ENCODE measurements around the gene SLC1A1.
"Not testable (repeated sequence)": the region's sequence is repeated elsewhere in the genome, so short reads cannot be mapped to it uniquely, and the experiment has no call there.

SLC1A1 gene

DNA sequence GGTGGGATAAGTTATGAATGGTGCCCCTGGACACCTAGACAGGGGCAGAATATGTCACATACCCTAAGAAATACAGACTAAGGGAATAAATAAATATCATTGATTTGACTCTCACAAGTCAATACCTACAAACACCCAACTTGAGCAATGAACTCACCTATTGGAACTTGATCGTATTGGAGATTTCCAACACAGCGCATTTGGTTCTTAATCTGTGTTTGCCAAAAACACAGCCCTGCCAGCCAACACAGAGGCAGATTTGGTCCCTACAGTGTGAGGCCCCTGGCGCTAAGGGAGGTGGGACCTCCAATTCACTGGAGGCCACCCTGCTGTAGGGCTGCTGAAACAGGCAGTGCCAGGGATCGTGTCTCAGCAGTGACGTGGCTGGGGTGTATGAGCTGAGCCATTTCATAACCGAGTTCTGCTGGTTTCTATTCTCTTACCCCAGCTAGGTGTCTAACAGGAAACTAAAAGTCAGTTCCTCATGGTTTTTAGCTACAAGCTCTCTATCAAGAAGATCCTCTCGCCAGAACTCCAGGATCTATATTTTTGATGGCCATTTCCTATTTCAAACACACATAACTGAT lies 84.5 kb downstream of the SLC1A1 start:
- in situ Hi-C loops (cut with HindIII; ENCODE audit: low sequenced_read_pairs), result no loop called here

DNA sequence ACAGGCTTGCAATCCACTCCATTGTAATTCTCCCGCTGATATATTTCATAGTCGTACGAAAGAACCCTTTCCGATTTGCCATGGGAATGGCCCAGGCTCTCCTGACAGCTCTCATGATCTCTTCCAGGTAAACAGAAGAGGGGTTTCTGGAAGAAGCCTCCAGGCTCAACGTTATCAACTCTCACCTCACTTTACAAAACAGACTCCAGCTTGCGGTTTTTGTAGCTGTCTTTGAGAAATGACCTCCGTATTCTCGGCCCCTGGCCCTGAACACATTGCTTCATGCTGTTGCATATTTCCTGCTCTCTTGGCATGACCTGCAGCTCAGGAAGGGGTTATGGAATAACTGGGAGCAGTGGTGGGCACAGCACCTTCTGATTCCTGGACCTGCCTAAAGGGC lies 85.7 kb downstream of the SLC1A1 start:
- in situ Hi-C loops (cut with HindIII; ENCODE audit: low sequenced_read_pairs), result no loop called here

DNA sequence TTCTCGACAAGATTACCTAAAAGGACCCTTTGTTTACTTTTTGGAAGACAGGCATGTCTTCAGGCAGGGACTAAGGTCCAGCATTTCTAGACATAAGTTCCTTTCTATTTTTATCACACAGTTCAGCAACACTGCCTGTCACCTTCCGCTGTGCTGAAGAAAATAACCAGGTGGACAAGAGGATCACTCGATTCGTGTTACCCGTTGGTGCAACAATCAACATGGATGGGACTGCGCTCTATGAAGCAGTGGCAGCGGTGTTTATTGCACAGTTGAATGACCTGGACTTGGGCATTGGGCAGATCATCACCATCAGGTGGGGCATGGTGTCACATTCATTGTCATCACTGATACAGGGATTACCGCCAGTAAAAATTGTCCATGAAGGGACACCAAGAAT lies 86.2 kb downstream of the SLC1A1 start:
- in situ Hi-C loops (cut with HindIII; ENCODE audit: low sequenced_read_pairs), result no loop called here

DNA sequence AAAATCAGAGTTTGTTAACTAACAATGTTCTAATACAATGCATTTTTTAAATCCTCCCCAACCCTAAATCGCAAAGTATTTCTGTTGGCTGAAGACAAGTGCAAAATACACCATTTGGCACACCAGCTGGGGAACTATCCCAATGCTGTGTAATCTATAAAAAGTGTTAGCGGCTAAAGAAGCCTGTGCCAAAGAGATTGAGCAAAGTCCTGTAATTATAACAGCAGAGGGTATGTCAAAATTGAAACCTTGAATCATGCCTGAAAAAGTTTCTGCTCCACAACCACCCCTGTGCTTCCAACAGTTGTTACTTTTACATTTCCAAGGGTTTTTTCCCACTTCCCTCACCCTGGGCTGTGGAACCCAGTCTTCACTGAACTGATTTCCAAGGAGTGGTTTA lies 88.7 kb downstream of the SLC1A1 start:
- in situ Hi-C loops (cut with HindIII; ENCODE audit: low sequenced_read_pairs), result no loop called here

DNA sequence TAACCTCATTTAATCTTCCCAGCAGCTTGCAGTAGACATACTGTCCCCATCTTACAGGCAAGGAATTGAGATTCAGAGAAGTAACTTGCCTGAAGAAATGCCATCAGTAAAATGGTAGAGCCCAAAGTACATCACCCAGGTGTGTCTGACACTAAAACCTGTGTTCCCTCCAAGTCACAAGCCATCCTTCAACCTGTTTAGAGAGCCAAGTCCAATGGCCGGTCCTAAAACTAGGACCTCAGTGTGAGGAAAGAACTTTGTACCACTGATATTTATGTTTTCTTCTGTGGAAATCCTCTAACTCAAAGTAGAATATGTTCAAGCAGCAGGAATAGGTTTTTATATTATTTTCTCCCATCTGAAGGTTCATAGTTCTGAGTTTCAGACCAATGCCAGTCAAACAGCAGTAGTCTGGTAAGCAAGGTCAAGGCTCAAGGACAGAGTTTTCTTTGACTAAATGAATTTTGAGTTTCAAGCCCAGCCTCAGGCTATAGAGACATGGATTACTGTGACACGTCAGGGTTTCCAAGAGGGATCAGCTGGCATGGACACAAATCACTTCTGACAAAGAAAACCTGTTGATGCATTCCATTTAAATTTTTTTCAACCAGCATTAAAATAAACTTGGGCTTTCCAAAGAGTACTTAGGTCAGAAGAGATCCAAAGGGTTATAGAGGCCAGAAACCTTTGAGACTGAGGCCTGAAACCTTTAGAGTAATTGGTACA lies 90.9 kb downstream of the SLC1A1 start:
- in situ Hi-C loops (cut with HindIII; ENCODE audit: low sequenced_read_pairs), result no loop called here

DNA sequence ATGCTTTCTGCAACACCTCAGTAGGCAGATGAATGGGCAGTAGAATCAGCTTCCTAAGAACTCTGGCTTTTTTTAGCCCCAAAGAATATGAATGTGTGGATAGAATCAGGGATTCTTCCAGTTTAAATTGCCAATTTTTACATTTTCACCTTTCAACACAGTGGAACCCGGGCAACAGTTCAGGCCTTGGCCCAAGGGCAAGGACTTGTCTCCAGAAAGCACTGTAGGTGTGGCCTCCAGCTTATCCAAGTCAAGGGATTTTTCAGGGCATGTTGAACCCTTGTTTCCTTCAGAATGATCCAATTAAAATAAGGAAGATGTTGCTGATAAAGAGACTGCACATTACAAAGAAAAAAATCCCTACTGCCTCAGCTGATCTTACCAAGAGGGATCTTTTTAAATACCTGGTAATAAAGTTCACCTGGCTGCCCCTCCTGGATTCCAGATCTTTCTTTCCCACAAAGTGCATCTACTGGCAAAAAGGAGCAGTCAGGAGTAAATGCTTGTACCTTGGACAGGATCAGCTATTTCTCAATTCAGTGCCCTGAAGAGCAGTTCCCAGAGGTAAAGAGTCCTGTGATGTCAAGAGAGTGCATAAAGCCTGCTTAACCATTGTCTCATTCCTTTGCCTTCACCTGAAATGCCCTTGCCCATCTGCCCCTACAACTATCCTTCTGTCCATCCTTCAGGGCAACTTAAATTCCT lies 91.7 kb downstream of the SLC1A1 start:
- in situ Hi-C loops (cut with HindIII; ENCODE audit: low sequenced_read_pairs), result no loop called here

DNA sequence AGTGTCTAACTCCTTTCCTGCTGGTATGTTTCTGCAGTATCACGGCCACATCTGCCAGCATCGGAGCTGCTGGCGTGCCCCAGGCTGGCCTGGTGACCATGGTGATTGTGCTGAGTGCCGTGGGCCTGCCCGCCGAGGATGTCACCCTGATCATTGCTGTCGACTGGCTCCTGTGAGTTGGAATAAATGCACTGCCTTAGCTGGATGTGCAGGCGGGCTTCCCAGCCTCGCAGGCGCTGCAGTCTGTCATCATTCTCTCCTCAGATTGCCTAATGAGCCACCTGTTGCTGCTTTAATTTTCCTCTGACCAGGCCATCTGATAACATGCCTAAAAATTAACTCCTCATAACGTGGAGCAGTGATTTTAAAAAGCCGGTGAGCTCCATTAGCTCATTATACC lies 92.7 kb downstream of the SLC1A1 start:
- in situ Hi-C loops (cut with HindIII; ENCODE audit: low sequenced_read_pairs), result no loop called here

DNA sequence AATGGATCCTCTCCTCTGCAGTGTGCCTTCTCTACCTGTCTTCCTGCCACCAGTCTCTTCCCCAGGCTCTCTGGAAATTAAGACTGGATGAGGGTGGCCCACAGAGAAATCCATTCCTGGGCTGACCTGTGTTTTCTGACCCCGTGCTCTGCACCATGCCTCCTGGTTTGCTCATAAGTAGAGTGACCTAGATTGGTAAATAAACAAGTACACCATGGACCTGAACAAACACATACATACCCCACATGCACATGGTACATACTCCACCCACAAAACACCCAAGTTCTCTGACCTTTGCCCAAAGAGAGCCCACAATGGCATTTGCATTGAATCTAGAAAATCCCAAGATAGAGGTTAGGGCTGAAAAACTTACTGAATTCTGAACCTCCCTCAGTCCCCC lies 94.4 kb downstream of the SLC1A1 start:
- in situ Hi-C loops (cut with HindIII; ENCODE audit: low sequenced_read_pairs), result no loop called here

DNA sequence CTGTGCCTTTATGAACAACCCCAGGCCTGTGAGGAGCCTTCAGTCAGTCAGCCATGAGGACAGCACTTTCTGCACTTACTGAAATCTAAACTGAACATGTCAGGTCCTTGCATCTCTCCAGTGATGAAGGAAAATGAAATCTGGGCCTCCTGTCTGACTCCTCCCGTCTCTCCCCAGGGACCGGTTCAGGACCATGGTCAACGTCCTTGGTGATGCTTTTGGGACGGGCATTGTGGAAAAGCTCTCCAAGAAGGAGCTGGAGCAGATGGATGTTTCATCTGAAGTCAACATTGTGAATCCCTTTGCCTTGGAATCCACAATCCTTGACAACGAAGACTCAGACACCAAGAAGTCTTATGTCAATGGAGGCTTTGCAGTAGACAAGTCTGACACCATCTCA lies 94.9 kb downstream of the SLC1A1 start:
- in situ Hi-C loops (cut with HindIII; ENCODE audit: low sequenced_read_pairs), result no loop called here

DNA sequence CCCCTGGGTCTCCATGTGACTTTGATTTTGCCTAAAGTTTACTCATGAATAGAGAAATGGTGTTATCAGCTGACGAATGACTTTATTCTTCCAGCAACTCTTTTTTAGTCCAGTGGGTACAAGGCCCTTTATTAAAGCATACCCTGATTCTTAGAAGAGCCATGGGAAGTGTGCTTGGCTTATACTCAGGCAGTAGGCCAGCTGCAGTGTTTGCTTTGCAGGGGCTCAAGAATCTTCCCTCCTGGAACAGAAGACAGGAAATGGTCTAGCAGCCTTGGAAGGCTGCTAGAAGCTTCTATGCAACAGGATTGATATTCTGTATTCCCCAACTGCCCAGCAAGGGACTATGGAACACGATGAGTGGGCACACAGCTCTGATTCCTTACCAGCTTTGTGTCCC lies 98.5 kb downstream of the SLC1A1 start:
- in situ Hi-C loops (cut with HindIII; ENCODE audit: low sequenced_read_pairs), result no loop called here

DNA sequence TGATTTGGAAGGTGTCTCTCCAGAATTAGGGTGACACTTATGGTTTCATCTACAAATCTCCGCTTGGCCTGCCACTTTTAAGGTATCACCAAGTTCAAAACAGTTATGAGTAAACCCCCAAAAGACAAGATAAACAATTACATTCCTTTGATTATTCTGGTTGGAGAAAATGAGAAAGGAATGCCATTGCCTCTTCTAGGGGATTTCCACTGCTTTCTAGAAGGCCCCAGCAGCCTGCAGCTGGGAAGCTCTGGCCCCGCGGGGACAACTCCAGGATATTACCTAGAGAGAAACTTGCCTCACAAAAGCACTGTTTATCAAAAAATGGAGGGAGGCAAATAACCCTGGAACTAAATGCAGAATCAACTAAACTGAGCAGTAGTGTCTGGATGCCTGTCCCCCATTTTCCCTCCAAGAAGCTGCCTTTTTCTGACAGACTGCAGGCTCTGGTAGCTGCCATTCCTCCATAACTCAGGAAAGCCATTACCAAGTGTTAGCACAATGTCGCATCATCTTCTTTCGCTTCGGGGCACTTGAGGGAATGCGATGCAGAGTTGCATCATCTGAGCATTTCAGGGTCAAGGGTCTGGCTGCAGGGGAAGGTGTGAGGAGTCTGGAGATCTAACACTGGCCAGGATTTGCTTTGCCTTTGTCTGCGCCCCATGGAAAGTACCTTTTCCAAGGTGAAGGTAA lies 100.3 kb downstream of the SLC1A1 start:
- in situ Hi-C loops (cut with HindIII; ENCODE audit: low sequenced_read_pairs), result no loop called here

DNA sequence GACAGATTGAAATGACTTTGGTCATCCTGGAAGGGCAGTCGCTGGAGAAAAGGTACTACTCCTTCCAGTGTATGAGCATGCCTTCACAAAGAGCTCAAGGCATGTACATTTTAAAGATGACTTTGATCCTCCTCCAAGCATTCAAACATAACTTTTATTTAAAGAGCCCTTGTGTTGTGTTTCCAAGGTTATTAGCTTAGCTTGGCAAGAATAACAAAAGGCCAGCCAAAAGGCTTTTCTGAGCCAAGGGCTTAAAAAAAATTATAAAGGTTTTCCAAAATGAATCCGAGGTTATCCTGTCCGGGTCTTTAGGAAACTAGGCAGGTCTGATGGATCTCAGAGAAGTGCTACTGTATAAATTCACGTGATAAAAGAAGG lies 100.8 kb downstream of the SLC1A1 start:
- in situ Hi-C loops (cut with HindIII; ENCODE audit: low sequenced_read_pairs), result no loop called here

DNA sequence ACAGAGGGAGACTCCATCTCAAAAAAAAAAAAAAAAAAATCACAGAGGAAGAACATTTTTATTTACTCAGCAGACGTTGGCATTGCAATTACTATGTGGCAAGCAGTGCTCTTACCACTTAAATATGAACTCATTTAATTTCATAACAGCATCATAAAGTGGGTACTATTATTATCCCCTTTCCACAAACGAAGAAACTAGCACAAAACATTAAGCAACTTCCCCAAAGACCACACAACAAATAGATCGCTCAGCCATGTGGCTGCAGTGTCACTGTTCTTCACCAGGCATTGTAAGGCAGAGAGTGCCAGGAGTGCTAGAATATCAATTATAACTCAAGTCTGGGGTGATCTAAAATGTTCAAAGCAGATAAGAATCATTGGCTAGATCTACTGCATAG lies 102.0 kb downstream of the SLC1A1 start:
- in situ Hi-C loops (cut with HindIII; ENCODE audit: low sequenced_read_pairs), result no loop called here

DNA sequence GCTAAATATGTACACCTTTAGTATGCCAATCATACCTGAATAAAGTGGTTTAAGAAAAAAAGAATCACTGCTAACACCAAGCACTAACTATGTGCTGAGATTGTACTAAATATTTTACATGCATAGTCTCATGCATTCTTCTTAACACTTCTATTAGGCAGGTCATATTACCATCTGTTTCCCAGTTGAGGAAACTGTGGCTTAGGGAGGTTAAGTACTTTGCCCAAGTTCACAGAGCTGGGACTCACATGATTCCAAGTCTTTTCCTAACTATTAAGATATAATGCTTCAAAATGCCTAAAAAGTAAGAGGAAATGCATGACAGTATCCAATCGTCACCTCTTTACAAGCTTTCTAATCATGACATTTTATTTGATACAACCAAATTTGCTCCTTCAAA lies 102.6 kb downstream of the SLC1A1 start:
- in situ Hi-C loops (cut with HindIII; ENCODE audit: low sequenced_read_pairs), result no loop called here

DNA sequence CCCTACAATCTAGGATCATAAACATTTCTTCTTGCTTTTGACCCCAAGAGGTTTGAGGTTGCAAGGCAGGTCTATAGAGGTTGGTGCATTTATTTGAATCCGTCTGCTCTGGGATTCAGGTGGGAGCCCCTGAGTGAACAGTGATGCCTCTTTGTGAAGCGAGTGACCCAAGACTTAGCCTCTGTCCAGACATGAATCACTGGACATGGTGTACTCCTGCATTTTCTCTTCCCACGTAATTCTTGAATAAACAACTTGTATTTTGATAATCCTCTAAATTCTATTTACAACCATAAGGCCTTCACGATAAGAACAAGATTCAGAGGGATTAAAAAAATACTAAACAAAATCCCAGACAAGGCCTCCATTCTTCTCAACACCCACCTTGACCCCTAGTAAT lies 104.3 kb downstream of the SLC1A1 start:
- in situ Hi-C loops (cut with HindIII; ENCODE audit: low sequenced_read_pairs), result no loop called here

DNA sequence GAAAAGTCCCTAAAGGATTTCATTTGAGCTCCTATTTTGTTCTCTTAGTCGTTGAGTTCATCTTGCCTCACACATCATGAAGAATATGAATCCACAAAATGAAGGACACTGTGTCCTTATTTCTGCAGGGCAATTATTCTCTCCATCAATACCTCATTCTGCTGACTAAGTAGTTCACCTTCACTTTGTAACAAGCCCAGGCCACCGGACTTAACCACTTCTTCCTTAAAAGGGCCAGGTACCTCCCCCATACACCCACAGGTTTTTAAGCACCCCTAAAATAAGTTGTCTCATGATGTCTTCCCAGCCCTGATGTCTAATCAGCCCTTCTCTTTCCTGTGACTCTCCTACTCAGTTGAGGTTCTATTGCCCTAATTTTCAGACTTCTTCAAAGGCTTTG lies 104.7 kb downstream of the SLC1A1 start:
- in situ Hi-C loops (cut with HindIII; ENCODE audit: low sequenced_read_pairs), result no loop called here

DNA sequence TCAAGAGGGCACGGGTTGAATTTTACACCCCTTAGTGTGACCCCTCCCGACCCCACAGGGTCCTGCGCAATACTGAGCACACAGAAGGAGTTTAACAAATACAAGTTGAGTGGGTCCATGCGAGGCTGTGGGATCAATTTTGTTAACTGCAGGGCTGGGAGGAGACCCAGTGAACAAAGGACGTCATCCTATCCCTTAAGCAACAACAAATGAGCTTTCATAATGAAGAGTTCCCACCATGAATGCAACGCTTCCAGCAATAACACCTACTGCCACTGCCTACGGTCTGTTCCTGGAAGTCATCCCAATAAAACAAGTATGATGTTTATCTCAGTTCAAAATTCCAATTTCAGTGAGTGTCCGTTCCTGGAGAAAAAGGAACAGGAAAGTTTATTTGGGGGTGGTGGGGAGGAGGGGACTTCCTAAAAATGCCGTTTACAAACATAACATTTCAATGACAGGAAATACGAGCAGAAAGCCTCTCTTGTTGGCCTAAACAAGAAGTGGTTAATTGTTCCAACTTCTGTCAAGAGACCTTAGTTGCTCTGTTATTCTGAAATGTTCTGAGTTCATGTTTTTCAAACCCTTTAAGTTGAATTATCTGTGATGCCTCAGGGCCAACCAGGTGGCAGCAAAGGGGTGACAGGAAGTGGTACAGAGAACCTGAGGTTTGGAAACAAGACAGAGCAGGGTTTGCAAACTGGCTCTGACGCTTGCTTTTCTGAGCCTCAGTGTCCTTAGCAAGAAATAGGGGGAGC lies 106.1 kb downstream of the SLC1A1 start:
- in situ Hi-C loops (cut with HindIII; ENCODE audit: low sequenced_read_pairs), result no loop called here

DNA sequence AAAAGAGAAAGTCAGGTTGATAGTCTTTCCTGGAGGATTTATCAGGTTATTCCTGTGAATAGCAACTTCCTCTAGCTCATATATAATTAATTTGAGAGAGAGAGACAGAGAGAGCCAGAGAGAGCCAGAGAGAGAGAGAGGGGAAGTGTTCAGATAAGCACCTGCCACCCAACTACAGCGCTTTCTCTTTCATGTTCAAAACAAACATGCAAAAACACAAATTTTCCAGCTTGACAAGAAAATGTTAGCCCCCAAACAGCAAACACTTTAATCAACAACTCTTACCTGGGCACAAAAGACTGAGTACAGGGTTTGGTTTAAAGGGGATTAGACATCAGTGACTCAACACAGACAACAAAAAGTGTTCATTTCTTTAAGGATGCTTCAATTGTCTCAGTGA lies 110.1 kb downstream of the SLC1A1 start:
- in situ Hi-C loops (cut with HindIII; ENCODE audit: low sequenced_read_pairs), result no loop called here

DNA sequence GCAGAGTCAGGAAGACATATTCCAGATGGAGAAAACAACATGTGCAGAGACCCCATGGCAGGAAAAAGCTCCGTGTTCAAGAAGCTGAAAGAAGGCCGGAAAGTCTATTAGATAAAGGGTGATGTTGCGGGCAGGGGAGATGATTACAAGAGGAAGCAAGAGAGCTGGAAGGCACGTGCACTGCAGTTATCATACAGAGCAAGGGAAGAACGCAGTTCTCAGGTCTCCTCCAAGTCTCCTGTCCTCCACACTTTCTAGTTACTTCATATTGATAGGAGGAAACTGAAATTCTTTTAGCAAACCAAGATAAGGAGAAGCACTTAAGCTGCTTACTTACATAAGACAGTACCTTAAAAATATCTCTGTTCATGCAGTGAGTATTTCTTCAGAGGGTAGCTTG lies 113.6 kb downstream of the SLC1A1 start:
- in situ Hi-C loops (cut with HindIII; ENCODE audit: low sequenced_read_pairs), result no loop called here

DNA sequence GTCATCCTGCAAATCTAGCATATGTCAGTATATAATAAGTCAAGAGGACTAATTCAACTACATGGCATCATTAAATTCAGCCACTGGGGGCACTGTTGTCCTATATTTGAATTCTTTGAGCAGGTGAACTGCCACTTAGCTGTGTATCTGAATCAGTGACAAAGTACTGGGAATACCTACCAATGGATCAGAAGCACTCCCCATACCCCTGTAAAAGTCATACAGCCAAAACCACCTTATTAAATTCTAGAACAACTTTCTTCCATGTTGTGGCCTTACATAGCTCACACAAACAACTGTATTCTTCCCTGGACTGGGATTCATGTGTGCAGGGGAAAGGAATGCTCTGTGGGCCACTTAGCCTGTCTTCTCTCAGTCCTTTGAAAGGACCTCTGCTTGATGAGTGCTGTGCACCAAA lies 114.4 kb downstream of the SLC1A1 start:
- in situ Hi-C loops (cut with HindIII; ENCODE audit: low sequenced_read_pairs), result no loop called here

DNA sequence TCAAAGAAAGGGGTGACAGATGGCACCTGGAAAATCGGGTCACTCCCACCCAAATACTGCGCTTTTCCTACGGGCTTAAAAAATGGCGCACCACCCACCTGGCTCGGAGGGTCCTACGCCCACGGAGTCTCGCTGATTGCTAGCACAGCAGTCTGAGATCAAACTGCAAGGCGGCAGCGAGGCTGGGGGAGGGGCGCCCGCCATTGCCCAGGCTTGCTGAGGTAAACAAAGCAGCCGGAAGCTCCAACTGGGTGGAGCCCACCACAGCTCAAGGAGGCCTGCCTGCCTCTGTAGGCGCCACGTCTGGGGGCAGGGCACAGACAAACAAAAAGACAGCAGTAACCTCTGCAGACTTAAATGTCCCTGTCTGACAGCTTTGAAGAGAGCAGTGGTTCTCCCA lies 115.8 kb downstream of the SLC1A1 start:
- in situ Hi-C loops (cut with HindIII; ENCODE audit: low sequenced_read_pairs), result not testable (repeated sequence)
